Colonic mucosa (tissue), 4 donors: ENCODE results near the gene PTPRN2. TPM values are rescaled to one million over a fixed set of nuclear protein-coding genes. Genes with fewer than 3 reads are reported as not detected.

Experiments
- DNase-seq: peaks from one replicate; pipeline ENCODE4 v3.0.0-alpha.2; 2020
- H3K27ac ChIP-seq: fragments of 200-600 bp; one replicate; pipeline ENCODE4 v1.8.0; 2021
- H3K27me3 ChIP-seq: fragments of 200-600 bp; one replicate; pipeline ENCODE4 v1.8.0; 2021
- H3K36me3 ChIP-seq: fragments of 200-600 bp; one replicate; pipeline ENCODE4 v1.8.0; 2021
- H3K4me1 ChIP-seq: fragments of 200-600 bp; one replicate; pipeline ENCODE4 v1.8.0; 2021; ENCODE audit warnings: mild to moderate bottlenecking
- H3K4me3 ChIP-seq: fragments of 200-600 bp; one replicate; pipeline ENCODE4 v1.8.0; 2021
- H3K9ac ChIP-seq, 2 donors: one replicate each; pipeline ENCODE4 v1.7.0; 2013; ENCODE audit warnings: control low read depth in 2 of 2, low read depth in 2 of 2, low read length in 2 of 2
- H3K9me3 ChIP-seq: fragments of 200-600 bp; one replicate; pipeline ENCODE4 v1.8.0; 2021
- CTCF ChIP-seq: fragments of 200-600 bp; IDR thresholded peaks from one replicate; pipeline ENCODE4 v1.8.0; 2022; ENCODE audit warnings: antibody characterized with exemption, mild to moderate bottlenecking
- intact Hi-C: fragments of 100-400 bp; cut with DNase I; formaldehyde crosslinking; loops from one replicate; pipeline ENCODE4 v1.14.1; 2022
- total RNA-seq, 2 donors: library from RNA; stranded (reverse); fragmentation: NEBNext Ultra II Directional in 1 of 2; extraction: Animal tissue kit (Norgen Biotek cat#: 25700) in 1 of 2; gene quantifications; one replicate each; pipeline ENCODE4 v1.2.1, GENCODE V29; 2021
- donor health status: healthy.
- donor health status: DM: no; HTN: no; CAD: no.
- donor health status: DM: no; HTN: no; CAD: no.

Gene PTPRN2
- total RNA-seq, 2 donors from 2014 or later, result 14.7 to 21.6 TPM

GRCh38 chr7:157674027-157674714, 913.5 kb downstream of the PTPRN2 start:
- H3K4me1 ChIP-seq, result no peaks in the 10 kb centered on the region
- no peak for DNase-seq
- H3K4me3 ChIP-seq, result no peak overlapping the region
- no peaks in the 10 kb centered on the region for H3K9me3 ChIP-seq
- H3K36me3 ChIP-seq, result no peaks in the 10 kb centered on the region
- TF ChIP-seq CTCF, result no peak
- no peak overlapping the region for H3K9ac ChIP-seq
- intact Hi-C loops, result no loop called here
- no peak overlapping the region for H3K27ac ChIP-seq
- no peaks in the 10 kb centered on the region for H3K27me3 ChIP-seq

- H3K4me1 ChIP-seq, result no peaks in the 10 kb centered on the region
- H3K27ac ChIP-seq, result no peak overlapping the region
- no peak overlapping the region for H3K4me3 ChIP-seq
- no peak for DNase-seq
- H3K9me3 ChIP-seq, result no peaks in the 10 kb centered on the region
- no peaks in the 10 kb centered on the region for H3K36me3 ChIP-seq
- no peak overlapping the region for H3K9ac ChIP-seq
- H3K27me3 ChIP-seq, result no peaks in the 10 kb centered on the region
- TF ChIP-seq CTCF, result no peak
- intact Hi-C loops, result no loop called here
Measured at GRCh38 chr7:157673573-157673972, 914.0 kb downstream of the PTPRN2 start.

- Histone ChIP-seq H3K4me3 (no peak overlapping the region), H3K36me3 (no peaks in the 10 kb centered on the region), H3K4me1 (no peaks in the 10 kb centered on the region), H3K9ac (no peak overlapping the region), H3K27me3 (no peaks in the 10 kb centered on the region), H3K27ac (no peak overlapping the region), H3K9me3 (no peaks in the 10 kb centered on the region)
- intact Hi-C loops, result no loop called here
- DNase-seq, result no peak
- TF ChIP-seq CTCF, result no peak
Measured at GRCh38 chr7:157671358-157672255, 916.0 kb downstream of the PTPRN2 start.

GRCh38 chr7:157670490-157671357, 916.9 kb downstream of the PTPRN2 start:
- H3K4me3 ChIP-seq, result no peak overlapping the region
- TF ChIP-seq CTCF, result no peak
- no peak overlapping the region for H3K27ac ChIP-seq
- intact Hi-C loops, result no loop called here
- H3K27me3 ChIP-seq, result no peaks in the 10 kb centered on the region
- no peak for DNase-seq
- no peaks in the 10 kb centered on the region for H3K4me1 ChIP-seq
- H3K9ac ChIP-seq, result no peak overlapping the region
- no peaks in the 10 kb centered on the region for H3K36me3 ChIP-seq
- H3K9me3 ChIP-seq, result no peaks in the 10 kb centered on the region

- Histone ChIP-seq H3K4me3 (no peak overlapping the region), H3K27me3 (no peaks in the 10 kb centered on the region), H3K4me1 (no peaks in the 10 kb centered on the region), H3K9ac (no peak overlapping the region), H3K27ac (no peak overlapping the region), H3K36me3 (no peaks in the 10 kb centered on the region), H3K9me3 (no peaks in the 10 kb centered on the region)
- no peak for TF ChIP-seq CTCF
- DNase-seq, result no peak
- intact Hi-C loops, result no loop called here
Measured at GRCh38 chr7:157669768-157670351, 917.8 kb downstream of the PTPRN2 start.
